HG03159 (cell line): ENCODE measurements around the gene TUBD1.

Experiments
- ATAC-seq: cut with Tn5 transposase; IDR thresholded peaks from one replicate; pipeline ENCODE4 v1.9.1; 2021; ENCODE audit warnings: mild to moderate bottlenecking, moderate library complexity; ENCODE audit not compliant: unreplicated experiment

TUBD1 gene

GRCh38 chr17:59827721-59828477, 64.8 kb downstream of the TUBD1 start:
- no peak for ATAC-seq

- no peak for ATAC-seq
Measured at GRCh38 chr17:59826706-59827453, 65.9 kb downstream of the TUBD1 start.

- no peak for ATAC-seq
Measured at GRCh38 chr17:59825533-59826322, 67.0 kb downstream of the TUBD1 start.

GRCh38 chr17:59815965-59816364, 76.8 kb downstream of the TUBD1 start:
- no peak for ATAC-seq

GRCh38 chr17:59814685-59815084, 78.1 kb downstream of the TUBD1 start:
- ATAC-seq: no peak

GRCh38 chr17:59814276-59814675, 78.5 kb downstream of the TUBD1 start:
- ATAC-seq: no peak

- ATAC-seq: no peak
Measured at GRCh38 chr17:59812139-59812538, 80.6 kb downstream of the TUBD1 start.

GRCh38 chr17:59811209-59811608, 81.5 kb downstream of the TUBD1 start:
- no peak for ATAC-seq

GRCh38 chr17:59810894-59811153, 81.9 kb downstream of the TUBD1 start:
- no peak for ATAC-seq
